Body of pancreas (tissue), 4 donors: ENCODE results near the gene EYA4. TPM values are rescaled to one million over a fixed set of nuclear protein-coding genes. Genes with fewer than 3 reads are reported as not detected.

ENCODE experiments used
- ATAC-seq: fragments of 150-250 bp; one replicate; pipeline ENCODE4 v1.9.1; 2016
- DNase-seq, 4 donors: peaks; one replicate each; pipeline ENCODE4 v3.0.0-alpha.2; 2019
- H3K27ac ChIP-seq, 4 donors: fragments of 200-600 bp; sonication (generic); 1 replicate in 3 of 4; 2 replicates in 1 of 4; pipeline versions ENCODE4 v1.5.1 to v1.6.1; 2016 to 2019; ENCODE audit warnings: mild to moderate bottlenecking in 1 of 4, mixed read lengths in 1 of 4, moderate library complexity in 1 of 4
- H3K27me3 ChIP-seq, 2 donors: fragments of 200-600 bp; sonication (generic); one replicate each; pipeline ENCODE4 v1.6.0; 2016; ENCODE audit warnings: mild to moderate bottlenecking in 1 of 2
- H3K36me3 ChIP-seq, 2 donors: fragments of 200-600 bp; sonication (generic); replicated peaks in 1 of 2; 2 replicates each; pipeline ENCODE4 v1.5.1; 2016; ENCODE audit warnings: low read depth in 2 of 2; ENCODE audit not compliant: insufficient read depth in 1 of 2
- H3K4me1 ChIP-seq: fragments of 200-600 bp; sonication (generic); one replicate; pipeline ENCODE4 v1.6.0; 2016
- H3K4me3 ChIP-seq, 2 donors: fragments of 200-600 bp; sonication (generic); 1 replicate in 1 of 2; 2 replicates in 1 of 2; pipeline ENCODE4 v1.5.1; 2016 to 2019
- H3K9me3 ChIP-seq, 3 donors: fragments of 200-600 bp; sonication (generic); 1 replicate in 2 of 3; 2 replicates in 1 of 3; pipeline ENCODE4 v1.5.1; 2016
- POLR2A ChIP-seq, 3 donors: fragments of 450-650 bp; IDR thresholded peaks; one replicate each; pipeline ENCODE4 v1.6.1; 2016; ENCODE audit warnings: antibody characterized with exemption in 3 of 3, mild to moderate bottlenecking in 2 of 3
- WGBS, 2 donors: methylation state at CpG; one replicate each; pipeline ENCODE4 v1.1.5; 2017; 5-methylcytosine and 5-hydroxymethylcytosine counted together
- intact Hi-C: fragments of 100-400 bp; cut with DNase I; formaldehyde crosslinking; loops from one replicate; pipeline ENCODE4 v1.15.1; 2023
- total RNA-seq, 2 donors: library from RNA; depleted of rRNA; stranded (reverse); fragments of >200 nt; gene quantifications; one replicate each; pipeline ENCODE4 v1.1.0, GENCODE V29; 2016
- TF ChIP-seq, protein P1 (sequence below), 7 experiments: fragments of 450-650 bp in 4 of 7; fragments of 200-600 bp in 3 of 7; sonication (generic) in 3 of 7; IDR thresholded peaks; one replicate each; pipeline ENCODE4 v1.5.1; 2016 to 2019; ENCODE audit warnings: antibody characterized with exemption in 7 of 7

EYA4 gene
- total RNA-seq, 2 donors from 2014 or later, result 0.26 to 5.3 TPM

DNA sequence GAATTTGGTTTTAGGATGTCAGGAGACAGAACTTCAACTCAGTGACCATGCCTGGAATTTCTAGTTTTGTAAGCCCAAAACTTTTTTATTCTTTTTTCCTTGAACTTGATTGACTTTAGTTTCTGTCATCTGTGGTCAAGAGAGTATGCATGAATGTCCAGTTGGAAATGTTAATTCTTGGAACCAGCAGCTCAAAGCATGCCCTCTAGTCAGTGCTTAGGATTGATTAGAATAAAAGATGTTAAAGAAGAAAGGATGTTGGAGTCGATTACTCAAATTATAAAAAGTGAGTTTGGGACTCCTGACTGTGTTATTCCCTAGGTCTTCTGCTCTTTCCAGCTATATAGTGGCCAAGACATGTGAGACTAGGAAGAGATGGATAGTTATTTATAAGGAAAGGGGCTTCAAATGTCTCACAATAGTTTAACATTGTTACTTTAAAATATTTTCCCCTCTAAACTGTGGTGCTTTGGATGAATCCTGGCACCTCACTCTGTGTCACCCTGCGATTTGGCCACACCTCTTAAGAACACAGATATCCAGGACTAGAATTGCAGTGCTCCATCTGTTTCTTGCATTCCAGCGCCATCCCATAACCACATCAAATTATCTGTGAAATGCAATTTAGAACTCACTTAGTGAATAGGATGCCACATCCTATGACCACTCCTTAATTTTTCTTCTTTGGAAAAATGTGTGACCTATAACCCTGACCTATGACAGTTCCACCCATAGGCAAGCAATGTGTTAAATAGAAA, 298.5 kb downstream of the EYA4 start:
- TF ChIP-seq, protein P1, sequence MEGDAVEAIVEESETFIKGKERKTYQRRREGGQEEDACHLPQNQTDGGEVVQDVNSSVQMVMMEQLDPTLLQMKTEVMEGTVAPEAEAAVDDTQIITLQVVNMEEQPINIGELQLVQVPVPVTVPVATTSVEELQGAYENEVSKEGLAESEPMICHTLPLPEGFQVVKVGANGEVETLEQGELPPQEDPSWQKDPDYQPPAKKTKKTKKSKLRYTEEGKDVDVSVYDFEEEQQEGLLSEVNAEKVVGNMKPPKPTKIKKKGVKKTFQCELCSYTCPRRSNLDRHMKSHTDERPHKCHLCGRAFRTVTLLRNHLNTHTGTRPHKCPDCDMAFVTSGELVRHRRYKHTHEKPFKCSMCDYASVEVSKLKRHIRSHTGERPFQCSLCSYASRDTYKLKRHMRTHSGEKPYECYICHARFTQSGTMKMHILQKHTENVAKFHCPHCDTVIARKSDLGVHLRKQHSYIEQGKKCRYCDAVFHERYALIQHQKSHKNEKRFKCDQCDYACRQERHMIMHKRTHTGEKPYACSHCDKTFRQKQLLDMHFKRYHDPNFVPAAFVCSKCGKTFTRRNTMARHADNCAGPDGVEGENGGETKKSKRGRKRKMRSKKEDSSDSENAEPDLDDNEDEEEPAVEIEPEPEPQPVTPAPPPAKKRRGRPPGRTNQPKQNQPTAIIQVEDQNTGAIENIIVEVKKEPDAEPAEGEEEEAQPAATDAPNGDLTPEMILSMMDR (IDR thresholded peaks at IDR 0.05), result no peak
- TF ChIP-seq POLR2A (IDR thresholded peaks at IDR 0.05), result no peak
- no peak for ATAC-seq
- no peaks in the 10 kb centered on the region for H3K27me3 ChIP-seq
- WGBS, 2 donors, result 62 to 64% methylated on average over 3 of the region's 3 CpGs
- no peaks in the 10 kb centered on the region for H3K36me3 ChIP-seq
- H3K9me3 ChIP-seq, result no peaks in the 10 kb centered on the region
- H3K27ac ChIP-seq, result no peak overlapping the region
- DNase-seq, result no peak
- no peak overlapping the region for H3K4me3 ChIP-seq
- H3K4me1 ChIP-seq, result no peaks in the 10 kb centered on the region
- intact Hi-C loops, result no loop called here

DNA sequence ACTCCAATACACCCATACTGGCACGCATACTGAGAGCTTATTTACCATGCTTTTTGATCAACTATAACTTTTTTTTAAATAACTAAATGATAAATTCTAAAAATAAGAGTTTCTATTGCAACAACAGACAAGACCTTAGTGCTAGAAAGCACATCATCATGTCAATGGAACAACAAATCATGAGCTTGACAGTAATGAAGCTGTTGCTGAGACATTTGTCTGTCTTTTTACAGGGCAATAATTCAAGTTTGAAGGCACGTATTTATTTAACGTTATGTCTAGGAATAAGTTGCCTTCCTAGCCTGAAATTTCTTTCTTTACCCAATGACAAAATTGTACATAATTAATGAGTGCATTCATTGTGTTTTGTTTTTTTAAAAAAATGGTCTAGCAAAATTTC, 299.2 kb downstream of the EYA4 start:
- ATAC-seq (no peak), DNase-seq (no peak)
- no peaks in the 10 kb centered on the region for H3K36me3 ChIP-seq
- H3K4me3 ChIP-seq, result no peak overlapping the region
- H3K27me3 ChIP-seq, result no peaks in the 10 kb centered on the region
- WGBS, 2 donors, result 51 to 70% methylated on average over 3 of the region's 3 CpGs
- intact Hi-C loops, result no loop called here
- no peak for TF ChIP-seq POLR2A (IDR thresholded peaks at IDR 0.05)
- TF ChIP-seq, protein P1 (IDR thresholded peaks at IDR 0.05), result no peak
- H3K27ac ChIP-seq, result no peak overlapping the region
- no peaks in the 10 kb centered on the region for H3K9me3 ChIP-seq
- H3K4me1 ChIP-seq, result no peaks in the 10 kb centered on the region

DNA sequence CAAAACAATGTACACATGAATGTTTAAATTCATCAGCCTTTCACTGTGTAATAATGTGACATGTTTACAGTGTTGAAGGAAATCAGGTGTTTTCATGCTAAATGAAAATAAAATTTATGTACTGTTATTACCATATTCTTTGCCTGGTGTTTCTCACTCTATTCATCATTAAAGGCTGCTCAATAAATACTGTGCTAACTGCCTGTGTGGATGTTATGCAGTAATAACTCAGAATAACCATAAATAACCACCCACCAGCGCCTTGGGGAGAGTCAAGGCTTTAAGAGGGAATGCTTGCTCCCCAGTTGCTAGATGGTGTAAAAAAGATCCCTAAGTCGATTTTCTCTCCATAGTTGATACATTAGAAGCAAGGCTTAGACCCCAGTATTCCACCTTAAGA, 299.9 kb downstream of the EYA4 start:
- no peak for DNase-seq
- intact Hi-C loops, result no loop called here
- TF ChIP-seq, protein P1 (IDR thresholded peaks at IDR 0.05), result no peak
- no peak for TF ChIP-seq POLR2A (IDR thresholded peaks at IDR 0.05)
- no peaks in the 10 kb centered on the region for H3K27me3 ChIP-seq
- H3K9me3 ChIP-seq, result no peaks in the 10 kb centered on the region
- 59 to 63% methylated on average over 2 of the region's 2 CpGs for WGBS, 2 donors
- H3K27ac ChIP-seq, result no peak overlapping the region
- no peak overlapping the region for H3K4me3 ChIP-seq
- ATAC-seq, result no peak
- H3K36me3 ChIP-seq, result no peaks in the 10 kb centered on the region
- no peaks in the 10 kb centered on the region for H3K4me1 ChIP-seq

DNA sequence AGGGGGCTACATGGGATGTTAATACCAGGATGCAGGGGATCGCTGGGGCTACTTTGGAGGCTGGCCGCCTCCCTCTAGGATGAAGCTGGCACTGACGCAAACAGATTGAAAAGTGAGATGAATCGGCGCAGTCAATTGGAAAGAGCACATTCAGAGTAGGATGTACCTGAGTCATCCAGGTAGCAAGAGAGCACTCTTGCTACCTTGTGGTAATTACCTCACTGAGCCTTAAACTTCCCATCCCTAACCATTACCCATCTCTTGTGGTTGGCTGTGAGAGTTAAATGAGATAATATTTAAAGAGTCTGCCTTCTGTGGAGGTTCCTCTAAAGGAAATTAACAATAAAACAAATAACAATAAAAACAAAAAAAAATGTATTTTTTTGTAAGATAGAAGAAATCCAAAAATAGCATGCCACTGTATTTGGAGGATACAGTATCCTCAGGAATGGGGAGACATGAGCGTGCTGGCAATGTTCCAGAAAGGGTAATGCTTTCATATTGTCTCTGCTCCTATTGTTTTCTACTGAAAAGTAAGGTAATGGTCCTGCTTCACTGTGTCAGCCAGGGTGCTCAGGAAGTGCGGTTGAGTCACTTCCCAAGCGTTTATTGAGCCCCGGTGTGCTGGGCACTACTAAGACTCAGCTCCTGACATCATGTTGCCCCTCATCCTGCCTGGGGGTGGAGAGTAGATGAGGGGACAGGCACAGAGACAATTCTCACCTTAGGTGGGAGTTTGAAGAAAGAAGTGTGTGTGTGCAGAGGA, 301.1 kb downstream of the EYA4 start:
- 83 to 94% methylated on average over 9 of the region's 9 CpGs for WGBS, 2 donors
- no peaks in the 10 kb centered on the region for H3K36me3 ChIP-seq
- no peak overlapping the region for H3K4me3 ChIP-seq
- no peak for TF ChIP-seq POLR2A (IDR thresholded peaks at IDR 0.05)
- H3K9me3 ChIP-seq, result no peaks in the 10 kb centered on the region
- no peak for DNase-seq
- ATAC-seq, result no peak
- no peaks in the 10 kb centered on the region for H3K27me3 ChIP-seq
- H3K4me1 ChIP-seq, result no peaks in the 10 kb centered on the region
- no peak overlapping the region for H3K27ac ChIP-seq
- intact Hi-C loops, result no loop called here

DNA sequence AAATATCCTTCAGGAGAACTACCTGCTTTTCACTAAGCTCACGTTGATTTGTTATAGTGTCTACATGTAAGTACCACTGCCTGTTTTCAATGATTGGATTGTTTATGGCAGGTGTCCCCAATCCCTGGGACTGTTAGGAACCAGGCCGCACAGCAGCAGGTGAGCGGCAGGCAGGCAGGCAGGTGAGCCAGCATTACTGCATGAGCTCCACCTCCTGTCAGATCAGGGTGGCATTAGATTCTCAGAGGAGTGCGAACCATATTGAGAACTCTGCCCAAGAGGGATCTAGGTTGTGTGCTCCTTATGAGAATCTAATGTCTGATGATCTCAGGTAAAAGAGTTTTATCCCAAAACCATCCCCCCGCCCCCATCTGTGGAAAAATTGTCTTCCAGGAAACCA, 303.3 kb downstream of the EYA4 start:
- intact Hi-C loops, result no loop called here
- H3K4me3 ChIP-seq, result no peak overlapping the region
- DNase-seq, result no peak
- TF ChIP-seq, protein P1 (IDR thresholded peaks at IDR 0.05), result no peak
- TF ChIP-seq POLR2A (IDR thresholded peaks at IDR 0.05), result no peak
- WGBS, 2 donors, result 86 to 89% methylated on average over 4 to 5 of the region's 5 CpGs
- H3K27ac ChIP-seq, result no peak overlapping the region
- ATAC-seq, result no peak
- no peaks in the 10 kb centered on the region for H3K9me3 ChIP-seq
- peaks cover 9% of the 10 kb centered on the region for H3K4me1 ChIP-seq
- no peaks in the 10 kb centered on the region for H3K36me3 ChIP-seq
- H3K27me3 ChIP-seq, result no peaks in the 10 kb centered on the region
